ENCODE measurements around the gene AKAP7.

Gene AKAP7

DNA sequence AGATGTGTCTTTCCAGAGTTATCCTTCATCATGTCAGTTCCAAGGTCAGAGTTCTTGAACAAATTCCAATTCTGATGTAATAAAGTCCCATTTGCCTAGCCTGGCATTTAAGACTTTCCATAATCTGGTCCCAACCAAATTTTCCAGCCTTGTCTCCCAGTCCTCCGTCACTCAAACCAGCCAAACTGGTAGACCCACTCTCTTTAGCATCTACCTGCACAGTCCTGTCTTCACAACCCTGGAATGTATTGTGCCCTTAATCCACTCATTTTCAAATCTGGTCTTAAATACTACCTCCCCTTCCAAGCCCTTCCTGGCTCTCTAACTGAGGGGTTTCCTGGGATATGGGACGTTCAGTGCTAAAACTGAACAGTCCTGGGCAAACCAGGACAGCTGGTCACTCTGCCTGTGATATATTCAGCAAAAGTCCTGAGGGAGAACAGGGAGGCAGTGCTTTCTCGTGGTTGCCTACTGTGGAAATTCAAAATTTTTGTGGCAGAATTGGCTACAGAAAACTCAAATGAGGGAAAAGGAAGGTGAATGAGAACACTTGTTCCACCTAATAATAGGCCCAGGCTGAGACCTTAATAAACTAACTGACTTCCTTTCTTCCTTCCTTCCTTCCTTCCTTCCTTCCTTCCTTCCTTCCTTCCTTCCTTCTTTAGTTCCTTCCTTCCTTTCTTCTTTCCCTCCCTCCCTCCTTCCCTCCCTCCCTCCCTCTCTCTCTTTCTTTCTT lies 10.8 kb upstream of the AKAP7 start:
- H3K27ac ChIP-seq, result no peak overlapping the region
- TF ChIP-seq, protein P1, sequence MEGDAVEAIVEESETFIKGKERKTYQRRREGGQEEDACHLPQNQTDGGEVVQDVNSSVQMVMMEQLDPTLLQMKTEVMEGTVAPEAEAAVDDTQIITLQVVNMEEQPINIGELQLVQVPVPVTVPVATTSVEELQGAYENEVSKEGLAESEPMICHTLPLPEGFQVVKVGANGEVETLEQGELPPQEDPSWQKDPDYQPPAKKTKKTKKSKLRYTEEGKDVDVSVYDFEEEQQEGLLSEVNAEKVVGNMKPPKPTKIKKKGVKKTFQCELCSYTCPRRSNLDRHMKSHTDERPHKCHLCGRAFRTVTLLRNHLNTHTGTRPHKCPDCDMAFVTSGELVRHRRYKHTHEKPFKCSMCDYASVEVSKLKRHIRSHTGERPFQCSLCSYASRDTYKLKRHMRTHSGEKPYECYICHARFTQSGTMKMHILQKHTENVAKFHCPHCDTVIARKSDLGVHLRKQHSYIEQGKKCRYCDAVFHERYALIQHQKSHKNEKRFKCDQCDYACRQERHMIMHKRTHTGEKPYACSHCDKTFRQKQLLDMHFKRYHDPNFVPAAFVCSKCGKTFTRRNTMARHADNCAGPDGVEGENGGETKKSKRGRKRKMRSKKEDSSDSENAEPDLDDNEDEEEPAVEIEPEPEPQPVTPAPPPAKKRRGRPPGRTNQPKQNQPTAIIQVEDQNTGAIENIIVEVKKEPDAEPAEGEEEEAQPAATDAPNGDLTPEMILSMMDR (IDR thresholded peaks at IDR 0.05), result no peak
- TF ChIP-seq ZFX (IDR thresholded peaks at IDR 0.05; ENCODE audit: borderline replicate concordance), result no peak

DNA sequence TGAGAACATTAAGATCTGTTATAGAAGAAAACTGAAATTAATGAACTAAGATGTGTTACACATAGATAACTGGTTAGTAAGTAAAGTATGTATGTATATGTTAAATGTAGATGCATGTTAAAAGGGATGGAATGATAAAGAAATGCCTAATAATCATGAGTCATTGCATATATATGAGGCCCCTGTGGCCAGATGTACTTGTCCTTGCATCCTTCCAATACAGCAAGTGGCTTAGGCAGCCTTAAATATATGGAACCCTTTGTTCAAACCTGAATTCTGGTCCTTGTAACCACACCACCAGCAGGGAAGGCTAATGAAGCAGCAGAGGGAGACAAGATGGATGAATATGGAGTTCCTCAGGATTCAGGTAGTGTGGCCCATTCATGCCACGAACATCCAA lies 9.8 kb upstream of the AKAP7 start:
- H3K27ac ChIP-seq, result no peak overlapping the region
- TF ChIP-seq, protein P1 (IDR thresholded peaks at IDR 0.05), result no peak
- no peak for TF ChIP-seq ZFX (IDR thresholded peaks at IDR 0.05; ENCODE audit: borderline replicate concordance)

DNA sequence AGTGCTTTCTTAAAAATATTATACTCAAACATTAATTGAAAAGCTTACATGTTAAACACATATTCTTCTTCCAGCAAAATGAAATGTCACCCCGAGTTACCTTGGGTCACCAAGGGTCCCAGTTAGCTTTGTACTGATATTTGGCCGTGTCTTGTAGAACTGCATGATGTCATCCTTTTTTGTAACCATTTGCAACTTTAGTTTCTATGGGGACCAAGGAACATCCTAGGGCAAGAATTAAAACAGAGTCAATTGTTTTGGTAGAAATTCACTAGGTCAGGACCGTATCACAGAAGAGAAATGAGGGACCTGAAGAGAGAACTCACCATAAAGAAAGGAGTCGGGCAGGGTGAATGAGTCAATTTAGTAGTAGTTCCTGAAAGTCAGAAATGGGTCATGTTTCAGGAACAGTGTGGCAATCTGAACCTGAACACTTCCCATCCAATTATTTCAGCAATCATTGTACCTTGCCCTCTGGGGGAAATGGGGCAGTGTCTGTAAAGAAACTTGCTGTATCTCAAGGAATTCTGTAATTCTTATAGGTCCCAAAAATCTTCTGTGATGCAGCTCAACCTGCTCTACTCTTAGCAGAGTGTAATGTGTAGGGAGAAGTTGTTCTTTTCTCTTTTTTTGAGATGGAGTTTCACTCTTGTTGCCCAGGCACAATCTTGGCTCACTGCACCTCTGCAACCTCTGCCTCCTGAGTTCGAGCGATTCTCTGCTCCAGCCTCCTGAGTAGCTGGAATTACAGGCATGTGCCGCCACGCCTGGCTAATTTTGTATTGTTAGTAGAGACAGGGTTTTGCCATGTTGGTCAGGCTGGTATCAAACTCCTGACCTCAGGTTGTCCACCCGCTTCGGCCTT lies 5.3 kb upstream of the AKAP7 start:
- no peak overlapping the region for H3K27ac ChIP-seq
- TF ChIP-seq, protein P1 (IDR thresholded peaks at IDR 0.05), result no peak
- TF ChIP-seq ZFX (IDR thresholded peaks at IDR 0.05; ENCODE audit: borderline replicate concordance), result no peak

DNA sequence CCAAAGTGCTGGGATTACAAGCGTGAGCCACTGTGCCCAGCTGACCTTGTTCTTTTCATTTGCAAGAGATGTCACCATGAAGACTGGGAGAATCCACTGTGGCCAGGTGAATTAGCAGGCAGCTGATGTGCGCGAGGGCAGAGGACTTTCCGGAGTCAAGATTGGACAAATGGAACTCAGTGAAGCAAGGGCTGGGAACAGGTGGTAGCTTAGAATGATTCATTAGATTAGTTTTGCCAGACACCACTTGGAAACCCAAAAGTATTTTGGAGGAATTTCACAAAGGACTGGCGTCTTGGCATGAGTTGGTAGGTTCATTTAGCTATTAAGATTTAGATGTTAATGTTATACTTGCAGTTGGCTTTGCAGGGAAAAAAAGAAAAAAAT lies 4.7 kb upstream of the AKAP7 start:
- no peak for TF ChIP-seq ZFX (IDR thresholded peaks at IDR 0.05; ENCODE audit: borderline replicate concordance)
- TF ChIP-seq, protein P1 (IDR thresholded peaks at IDR 0.05), result no peak
- no peak overlapping the region for H3K27ac ChIP-seq

DNA sequence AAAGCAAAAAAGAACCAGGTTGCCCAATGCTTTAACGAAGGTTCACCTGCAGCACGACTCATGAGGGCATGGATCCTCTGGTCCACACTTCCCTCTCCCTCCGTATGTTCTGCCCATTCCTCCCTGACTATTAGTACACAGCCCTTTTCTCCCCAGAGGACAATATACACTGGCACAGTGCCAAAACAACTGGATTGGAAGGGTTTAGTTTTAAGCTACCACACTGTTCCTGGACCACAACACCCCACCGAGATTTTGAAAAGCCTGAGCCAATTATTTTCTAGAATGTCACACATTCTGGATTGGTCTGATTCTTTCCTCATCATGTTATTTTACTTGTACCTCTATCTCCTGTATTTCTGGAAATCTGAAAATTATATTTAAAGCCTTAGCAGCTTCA lies 2.9 kb upstream of the AKAP7 start:
- H3K27ac ChIP-seq, result no peak overlapping the region
- TF ChIP-seq ZFX (IDR thresholded peaks at IDR 0.05; ENCODE audit: borderline replicate concordance), result no peak
- TF ChIP-seq, protein P1 (IDR thresholded peaks at IDR 0.05), result no peak

DNA sequence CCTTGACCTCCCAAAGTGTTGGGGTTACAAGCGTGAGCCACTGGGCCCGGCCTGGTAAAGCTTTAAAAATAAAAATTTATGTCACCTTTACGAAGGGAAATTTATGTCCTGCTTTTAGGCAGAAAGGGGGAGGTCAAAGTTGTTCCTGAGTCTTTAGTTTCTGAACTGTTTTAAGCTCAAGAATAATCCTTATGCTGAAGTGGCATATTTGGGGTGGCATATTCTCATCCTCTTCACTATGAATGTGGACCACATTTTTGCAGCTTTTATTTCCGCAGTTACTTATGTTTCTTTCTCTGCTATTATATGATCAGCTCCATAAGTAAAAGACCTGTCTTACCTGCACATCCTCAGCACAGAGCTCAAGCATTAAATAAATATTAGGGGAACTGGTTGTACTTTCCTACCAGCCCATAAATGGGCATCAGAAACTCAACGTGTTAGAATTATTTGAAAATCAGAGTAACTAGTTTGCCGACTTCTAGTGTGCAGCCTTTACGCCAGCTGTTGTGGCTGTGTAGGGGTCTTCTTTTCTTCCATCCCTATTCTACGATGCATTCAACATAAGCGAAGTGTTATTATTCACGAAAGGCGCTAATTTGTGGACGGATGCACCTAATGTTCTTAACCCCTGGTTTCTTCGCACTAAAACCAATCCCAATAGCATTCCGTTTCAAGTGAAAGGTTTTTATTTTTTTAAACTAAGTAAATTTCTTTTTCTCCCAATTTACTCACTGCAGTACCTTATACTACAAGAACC lies 867 bp upstream of the AKAP7 start:
- no peak for TF ChIP-seq ZFX (IDR thresholded peaks at IDR 0.05; ENCODE audit: borderline replicate concordance)
- TF ChIP-seq, protein P1 (IDR thresholded peaks at IDR 0.05), result no peak
- no peak overlapping the region; the same call in 1 of the 2 replicates for H3K27ac ChIP-seq

All from 22Rv1 (cell line).